Upper lobe of left lung (tissue), 6 donors: ENCODE data around the gene ABCA6. TPM values are rescaled to one million over a fixed set of nuclear protein-coding genes. Genes with fewer than 3 reads are reported as not detected.

Experiments
- ATAC-seq, 2 donors: fragments of 200-7000 bp; cut with Tn5 transposase; one replicate each; pipeline ENCODE4 v1.9.1; 2022; ENCODE audit warnings: mild to moderate bottlenecking in 2 of 2, moderate library complexity in 2 of 2; ENCODE audit not compliant: low FRiP score in 2 of 2
- DNase-seq, 2 donors: peaks; one replicate each; pipeline ENCODE4 v3.0.0-alpha.2; 2019 to 2020
- H3K27ac ChIP-seq, 4 donors: fragments of 200-600 bp; sonication (generic); one replicate each; pipeline ENCODE4 v1.5.1; 2016 to 2019
- H3K27me3 ChIP-seq, 4 donors: fragments of 200-600 bp; sonication (generic); one replicate each; pipeline ENCODE4 v1.5.1; 2017 to 2019
- H3K36me3 ChIP-seq, 4 donors: fragments of 200-600 bp; sonication (generic); one replicate each; pipeline ENCODE4 v1.5.1; 2016 to 2019
- H3K4me1 ChIP-seq, 4 donors: fragments of 200-600 bp; sonication (generic); one replicate each; pipeline ENCODE4 v1.5.1; 2018 to 2019
- H3K4me3 ChIP-seq, 4 donors: fragments of 200-600 bp; sonication (generic); one replicate each; pipeline ENCODE4 v1.5.1; 2017 to 2019; ENCODE audit warnings: mild to moderate bottlenecking in 2 of 4, moderate library complexity in 1 of 4
- H3K9me3 ChIP-seq, 4 donors: fragments of 200-600 bp; sonication (generic); one replicate each; pipeline ENCODE4 v1.5.1; 2018 to 2019
- CTCF ChIP-seq, 6 experiments: fragments of 450-650 bp in 4 of 6; fragments of 200-600 bp in 2 of 6; sonication (generic) in 2 of 6; IDR thresholded peaks; one replicate each; pipeline ENCODE4 v1.5.1; 2016 to 2019; ENCODE audit warnings: antibody characterized with exemption in 6 of 6
- EP300 ChIP-seq, 4 donors: sonication (generic); formaldehyde crosslinking; IDR thresholded peaks; one replicate each; pipeline ENCODE4 v1.5.1; 2017; ENCODE audit warnings: antibody characterized with exemption in 4 of 4, control low read depth in 2 of 4
- POLR2A ChIP-seq, 4 donors: fragments of 450-650 bp; IDR thresholded peaks; one replicate each; pipeline ENCODE4 v1.5.1; 2016 to 2017; ENCODE audit warnings: antibody characterized with exemption in 4 of 4, mild to moderate bottlenecking in 2 of 4
- POLR2AphosphoS5 ChIP-seq, 2 donors: sonication (generic); formaldehyde crosslinking; IDR thresholded peaks; one replicate each; pipeline ENCODE4 v1.5.1; 2017; ENCODE audit warnings: antibody characterized with exemption in 2 of 2
- WGBS, 2 donors: methylation state at CpG; one replicate each; pipeline ENCODE4 v1.1.5; 2017 to 2018; 5-methylcytosine and 5-hydroxymethylcytosine counted together
- total RNA-seq, 6 donors: library from RNA; depleted of rRNA in 4 of 6; stranded (reverse); fragments of >200 nt in 4 of 6; gene quantifications; one replicate each; pipeline versions ENCODE4 v1.1.0 to v1.2.1, GENCODE V29; 2016 to 2021
- donor health status: DM: no; HTN: no; CAD: no; lungs with moderate emphysema.
- donor health status: DM: no; HTN: yes; CAD: no; lungs with severe emphysema.

ABCA6 gene
- total RNA-seq, 6 donors from 2014 or later, result 17.6 to 176 (median 44.3) TPM

DNA sequence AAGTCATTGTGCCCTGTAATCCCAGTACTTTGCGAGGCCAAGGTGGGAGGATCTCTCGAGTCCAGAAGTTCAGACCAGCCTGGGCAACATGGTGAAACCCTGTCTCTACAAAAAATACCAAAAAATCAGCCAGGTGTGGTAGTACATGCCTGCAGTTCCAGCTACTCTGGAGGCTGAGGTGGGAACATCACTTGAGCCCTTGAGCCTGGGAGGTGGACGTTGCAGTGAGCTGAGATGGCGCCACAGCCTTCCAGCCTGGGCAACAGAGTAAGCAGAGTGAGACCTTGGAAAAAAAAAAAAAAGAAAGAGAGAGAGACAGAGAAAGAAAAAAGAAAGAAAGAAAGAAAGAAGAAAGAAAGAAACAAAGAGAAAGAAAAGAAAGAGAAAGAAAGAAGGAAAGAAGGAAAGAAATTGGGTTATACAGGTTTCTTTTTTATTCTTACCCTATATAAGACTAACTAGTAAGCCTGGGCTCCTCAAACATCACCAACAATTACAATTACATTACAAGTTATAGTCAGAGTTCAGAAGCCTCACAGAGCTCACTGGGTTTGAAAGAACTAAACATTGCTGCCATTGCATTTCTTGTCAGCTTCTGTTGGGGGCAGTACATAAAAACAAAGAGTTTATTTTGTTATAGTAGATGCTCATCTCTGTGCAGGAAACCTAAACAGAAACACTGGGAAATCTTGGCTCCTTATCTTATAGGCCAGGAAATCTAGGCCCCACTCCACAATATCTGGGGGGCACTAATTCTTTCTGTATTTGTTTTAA is 74.2 kb downstream of the ABCA6 start:
- no peak overlapping the region for H3K27ac ChIP-seq
- no peaks in the 10 kb centered on the region for H3K9me3 ChIP-seq
- DNase-seq (no peak), ATAC-seq (no peak)
- no peaks in the 10 kb centered on the region for H3K27me3 ChIP-seq
- peaks cover 0 to 7% (median 7%) of the 10 kb centered on the region in 4 donors for H3K4me1 ChIP-seq
- TF ChIP-seq EP300 (IDR thresholded peaks at IDR 0.05) (no peak), POLR2AphosphoS5 (IDR thresholded peaks at IDR 0.05) (no peak)
- WGBS, 2 donors, result 84 to 91% methylated on average over 4 of the region's 4 CpGs
- no peak overlapping the region for H3K4me3 ChIP-seq
- no peaks in the 10 kb centered on the region for H3K36me3 ChIP-seq

GRCh38 chr17:69066482-69066881 is 75.2 kb downstream of the ABCA6 start:
- DNase-seq, result no peak
- 59 to 78% methylated on average over 7 of the region's 7 CpGs for WGBS, 2 donors

GRCh38 chr17:69065113-69065512 is 76.6 kb downstream of the ABCA6 start:
- Histone ChIP-seq H3K9me3 (no peaks in the 10 kb centered on the region), H3K4me1 (peaks cover 0 to 7% (median 3%) of the 10 kb centered on the region in 4 donors), H3K36me3 (no peaks in the 10 kb centered on the region), H3K27ac (no peak overlapping the region), H3K27me3 (no peaks in the 10 kb centered on the region), H3K4me3 (no peak overlapping the region)
- ATAC-seq (no peak), DNase-seq (no peak)
- TF ChIP-seq CTCF (IDR thresholded peaks at IDR 0.05), result no peak
- TF ChIP-seq POLR2AphosphoS5 (IDR thresholded peaks at IDR 0.05), result no peak
- TF ChIP-seq POLR2A (IDR thresholded peaks at IDR 0.05), result no peak
- no peak for TF ChIP-seq EP300 (IDR thresholded peaks at IDR 0.05)

More at GRCh38 chr17:69066482-69066881, 75.2 kb downstream of the ABCA6 start:
- Histone ChIP-seq H3K4me1 (peaks cover 0 to 7% (median 7%) of the 10 kb centered on the region in 4 donors), H3K27ac (no peak overlapping the region), H3K9me3 (no peaks in the 10 kb centered on the region), H3K4me3 (no peak overlapping the region), H3K27me3 (no peaks in the 10 kb centered on the region), H3K36me3 (no peaks in the 10 kb centered on the region)
- ATAC-seq, result no peak
- no peak for TF ChIP-seq POLR2AphosphoS5 (IDR thresholded peaks at IDR 0.05)
- TF ChIP-seq EP300 (IDR thresholded peaks at IDR 0.05), result no peak
- no peak for TF ChIP-seq POLR2A (IDR thresholded peaks at IDR 0.05)
- no peak for TF ChIP-seq CTCF (IDR thresholded peaks at IDR 0.05)

- WGBS, 2 donors, result 65 to 78% methylated on average over 1 of the region's 1 CpG
- TF ChIP-seq POLR2A (IDR thresholded peaks at IDR 0.05) (no peak), CTCF (IDR thresholded peaks at IDR 0.05) (no peak), EP300 (IDR thresholded peaks at IDR 0.05) (no peak), POLR2AphosphoS5 (IDR thresholded peaks at IDR 0.05) (no peak)
- Histone ChIP-seq H3K27ac (no peak overlapping the region), H3K9me3 (no peaks in the 10 kb centered on the region), H3K36me3 (no peaks in the 10 kb centered on the region), H3K4me3 (no peak overlapping the region), H3K4me1 (peaks cover 0 to 7% (median 3%) of the 10 kb centered on the region in 4 donors), H3K27me3 (no peaks in the 10 kb centered on the region)
- ATAC-seq (no peak), DNase-seq (no peak)
Observed at GRCh38 chr17:69064476-69064875, 77.2 kb downstream of the ABCA6 start.

- ATAC-seq, result no peak
- TF ChIP-seq EP300 (IDR thresholded peaks at IDR 0.05) (no peak), CTCF (IDR thresholded peaks at IDR 0.05) (no peak), POLR2A (IDR thresholded peaks at IDR 0.05) (no peak), POLR2AphosphoS5 (IDR thresholded peaks at IDR 0.05) (no peak)
- Histone ChIP-seq H3K27me3 (no peaks in the 10 kb centered on the region), H3K4me1 (peaks cover 0 to 7% (median 3%) of the 10 kb centered on the region in 4 donors), H3K27ac (no peak overlapping the region), H3K4me3 (no peak overlapping the region), H3K9me3 (no peaks in the 10 kb centered on the region), H3K36me3 (no peaks in the 10 kb centered on the region)
- no peak for DNase-seq
- WGBS, 2 donors, result 76 to 78% methylated on average over 2 of the region's 2 CpGs
Observed at GRCh38 chr17:69064001-69064400, 77.7 kb downstream of the ABCA6 start.
